ENCODE measurements around the gene THRB. TPM values are rescaled to one million over a fixed set of nuclear protein-coding genes. Genes with fewer than 3 reads are reported as not detected.

THRB gene
- total RNA-seq, 1 donor from 2014 or later = 19.7 TPM

DNA sequence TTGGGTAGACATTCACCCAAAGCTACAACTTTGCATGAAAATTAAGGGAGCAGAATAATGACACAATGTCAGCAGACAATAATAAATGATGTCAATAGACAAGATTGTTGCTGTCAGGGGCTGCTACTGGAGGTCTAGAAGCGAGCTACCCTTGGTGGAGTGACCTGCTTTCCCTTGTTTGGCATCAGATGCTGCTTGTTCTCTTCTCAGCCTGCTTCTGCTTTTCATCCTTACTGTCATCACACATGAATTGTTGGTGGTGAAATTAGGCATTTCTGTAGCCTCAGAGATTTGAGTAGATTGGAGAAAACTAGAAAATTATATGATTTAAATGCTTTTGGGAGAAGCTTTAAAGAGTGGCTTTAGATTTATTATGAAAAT, 355.8 kb downstream of the THRB start:
- no peaks in the 10 kb centered on the region for H3K4me1 ChIP-seq

DNA sequence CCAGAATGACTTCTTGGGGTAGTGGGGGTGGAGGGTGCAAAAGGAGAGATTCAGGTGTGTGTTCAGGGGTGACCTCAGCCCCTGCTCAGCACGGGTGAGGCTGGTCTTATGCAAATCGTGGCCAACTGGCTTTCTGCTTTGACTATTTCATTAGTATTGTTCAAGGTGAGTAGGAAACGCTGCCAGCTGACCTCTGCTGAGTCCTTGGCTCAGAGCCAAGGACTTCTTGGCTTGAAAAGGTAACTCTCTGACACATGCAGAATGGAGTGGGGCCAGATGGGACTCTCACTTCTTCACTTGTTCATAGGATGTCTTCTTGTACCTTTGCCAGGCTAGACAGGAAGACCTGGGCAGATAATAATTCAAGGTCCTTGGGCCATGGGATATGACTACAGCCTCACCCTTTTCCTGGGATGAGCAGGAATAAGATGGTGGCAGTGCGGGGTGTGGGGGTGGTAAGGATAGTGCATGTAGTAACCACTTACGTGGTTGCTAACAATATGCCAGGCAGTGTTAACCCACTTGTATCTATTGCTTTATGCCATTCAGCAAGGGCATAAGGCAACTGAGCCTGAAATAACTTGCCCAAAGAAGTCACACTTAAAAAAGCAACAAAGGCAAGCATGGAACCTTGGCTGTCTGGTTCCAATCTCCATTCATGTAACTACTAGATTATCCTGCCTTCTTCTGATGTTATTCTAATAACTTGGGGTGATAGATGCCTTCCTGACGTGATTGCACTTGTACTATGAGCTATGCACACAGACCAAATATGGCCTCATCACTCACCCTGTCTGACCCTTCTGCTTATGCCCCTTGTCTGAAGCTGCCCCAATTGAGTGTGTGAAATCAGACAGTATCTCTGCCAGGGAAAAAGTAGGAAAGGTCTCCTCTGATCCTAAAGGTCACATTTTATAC, 356.4 kb downstream of the THRB start:
- ATAC-seq (peak; percentile 62), DNase-seq (no peak)
- H3K27me3 ChIP-seq = no peaks in the 10 kb centered on the region
- no peak overlapping the region for H3K27ac ChIP-seq
- H3K9me3 ChIP-seq = no peaks in the 10 kb centered on the region
- TF ChIP-seq, protein P1, sequence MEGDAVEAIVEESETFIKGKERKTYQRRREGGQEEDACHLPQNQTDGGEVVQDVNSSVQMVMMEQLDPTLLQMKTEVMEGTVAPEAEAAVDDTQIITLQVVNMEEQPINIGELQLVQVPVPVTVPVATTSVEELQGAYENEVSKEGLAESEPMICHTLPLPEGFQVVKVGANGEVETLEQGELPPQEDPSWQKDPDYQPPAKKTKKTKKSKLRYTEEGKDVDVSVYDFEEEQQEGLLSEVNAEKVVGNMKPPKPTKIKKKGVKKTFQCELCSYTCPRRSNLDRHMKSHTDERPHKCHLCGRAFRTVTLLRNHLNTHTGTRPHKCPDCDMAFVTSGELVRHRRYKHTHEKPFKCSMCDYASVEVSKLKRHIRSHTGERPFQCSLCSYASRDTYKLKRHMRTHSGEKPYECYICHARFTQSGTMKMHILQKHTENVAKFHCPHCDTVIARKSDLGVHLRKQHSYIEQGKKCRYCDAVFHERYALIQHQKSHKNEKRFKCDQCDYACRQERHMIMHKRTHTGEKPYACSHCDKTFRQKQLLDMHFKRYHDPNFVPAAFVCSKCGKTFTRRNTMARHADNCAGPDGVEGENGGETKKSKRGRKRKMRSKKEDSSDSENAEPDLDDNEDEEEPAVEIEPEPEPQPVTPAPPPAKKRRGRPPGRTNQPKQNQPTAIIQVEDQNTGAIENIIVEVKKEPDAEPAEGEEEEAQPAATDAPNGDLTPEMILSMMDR (IDR thresholded peaks at IDR 0.05) = no peak
- intact Hi-C loops (cut with DNase I) = no loop called here
- H3K4me1 ChIP-seq = no peaks in the 10 kb centered on the region
- no peak overlapping the region for H3K4me3 ChIP-seq
- no peaks in the 10 kb centered on the region for H3K36me3 ChIP-seq

More for the DNA sequence above, 355.8 kb downstream of the THRB start:
- no peaks in the 10 kb centered on the region for H3K36me3 ChIP-seq
- H3K4me3 ChIP-seq = no peak overlapping the region
- intact Hi-C loops (cut with DNase I) = no loop called here
- TF ChIP-seq, protein P1 (IDR thresholded peaks at IDR 0.05) = no peak
- ATAC-seq = no peak
- DNase-seq = no peak
- no peak overlapping the region for H3K27ac ChIP-seq
- H3K9me3 ChIP-seq = no peaks in the 10 kb centered on the region
- H3K27me3 ChIP-seq = no peaks in the 10 kb centered on the region

DNA sequence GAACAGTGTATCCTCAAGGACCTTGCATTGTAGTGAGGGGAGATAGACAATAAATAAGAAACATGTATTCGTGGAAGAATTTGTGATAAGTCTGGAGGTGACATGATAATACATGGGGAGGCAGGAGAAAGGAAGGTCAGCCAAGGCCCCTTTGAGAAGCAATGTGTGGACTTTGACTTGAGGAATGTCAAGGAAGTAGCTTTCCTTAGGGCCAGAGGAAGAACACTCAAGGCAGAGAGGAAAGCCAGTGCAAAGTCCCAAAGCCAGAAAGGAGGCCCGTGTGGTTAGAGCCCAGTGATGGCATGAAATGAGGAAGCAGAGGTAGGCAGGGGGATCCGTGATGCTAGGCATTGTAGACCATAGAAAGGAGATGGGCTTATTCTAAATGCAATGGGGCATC, 357.3 kb downstream of the THRB start:
- H3K9me3 ChIP-seq = no peaks in the 10 kb centered on the region
- H3K27me3 ChIP-seq = no peaks in the 10 kb centered on the region
- no peaks in the 10 kb centered on the region for H3K36me3 ChIP-seq
- H3K4me3 ChIP-seq = no peak overlapping the region
- H3K27ac ChIP-seq = no peak overlapping the region
- no peak for ATAC-seq
- TF ChIP-seq, protein P1 (IDR thresholded peaks at IDR 0.05) = no peak
- intact Hi-C loops (cut with DNase I) = no loop called here
- H3K4me1 ChIP-seq = no peaks in the 10 kb centered on the region
- DNase-seq = no peak

DNA sequence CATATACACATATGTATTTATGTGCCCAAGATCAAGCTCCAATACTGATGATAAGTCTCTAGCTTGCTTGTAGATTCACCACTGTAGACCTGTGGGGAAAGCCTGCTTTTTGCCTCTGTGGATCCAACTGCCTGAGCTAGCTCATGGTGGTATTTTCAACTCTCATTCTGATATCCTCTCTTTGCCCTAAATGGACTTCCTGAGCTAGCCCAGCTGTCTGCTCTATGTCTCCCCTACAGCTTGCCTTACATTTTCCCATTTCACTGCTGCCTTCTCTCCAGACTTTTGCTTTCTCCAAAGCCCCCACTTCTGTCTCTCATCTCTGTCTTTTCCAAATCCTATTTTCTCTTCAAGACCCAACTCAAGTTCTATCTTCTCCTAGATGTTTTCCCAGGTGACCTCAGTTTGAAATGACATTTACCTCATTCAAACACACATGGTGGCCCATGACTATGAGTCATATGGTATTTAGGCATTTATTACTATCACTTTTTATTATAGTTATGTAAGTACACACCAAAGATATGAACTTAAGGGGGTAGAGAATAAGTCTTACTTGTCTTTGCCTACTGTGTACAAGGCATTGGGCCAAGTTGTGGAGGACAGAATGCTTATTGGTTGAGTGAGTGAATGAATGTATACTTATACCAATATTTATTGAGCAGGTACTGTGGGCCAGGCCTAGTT, 357.9 kb downstream of the THRB start:
- ATAC-seq (no peak), DNase-seq (no peak)
- H3K27ac ChIP-seq = no peak overlapping the region
- no peak overlapping the region for H3K4me3 ChIP-seq
- intact Hi-C loops (cut with DNase I) = no loop called here
- no peaks in the 10 kb centered on the region for H3K27me3 ChIP-seq
- H3K9me3 ChIP-seq = no peaks in the 10 kb centered on the region
- H3K36me3 ChIP-seq = no peaks in the 10 kb centered on the region
- TF ChIP-seq, protein P1 (IDR thresholded peaks at IDR 0.05) = no peak
- no peaks in the 10 kb centered on the region for H3K4me1 ChIP-seq

DNA sequence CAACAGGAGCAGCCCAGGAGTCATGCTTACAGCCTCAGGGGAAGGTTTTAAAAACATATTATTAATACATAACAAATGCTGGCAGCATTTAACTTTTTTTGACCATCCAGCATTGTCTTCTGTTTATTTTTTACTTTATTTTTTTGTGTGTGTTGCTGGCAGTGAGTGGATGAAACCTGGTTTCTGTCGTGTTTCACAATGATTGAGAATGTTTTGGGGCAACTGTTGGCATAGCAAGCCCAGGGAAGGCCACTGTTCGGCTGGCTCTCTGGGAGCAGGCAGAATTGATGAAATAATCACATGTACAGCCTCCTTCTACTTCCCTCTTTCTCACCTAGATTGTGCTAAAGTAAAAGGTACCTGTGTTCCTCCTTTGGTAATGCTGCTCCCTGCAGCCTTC, 359.4 kb downstream of the THRB start:
- TF ChIP-seq, protein P1 (IDR thresholded peaks at IDR 0.05) = no peak
- intact Hi-C loops (cut with DNase I) = no loop called here
- no peaks in the 10 kb centered on the region for H3K9me3 ChIP-seq
- ATAC-seq = no peak
- no peak overlapping the region for H3K4me3 ChIP-seq
- no peaks in the 10 kb centered on the region for H3K36me3 ChIP-seq
- no peak for DNase-seq
- H3K4me1 ChIP-seq = no peaks in the 10 kb centered on the region
- H3K27me3 ChIP-seq = no peaks in the 10 kb centered on the region
- no peak overlapping the region for H3K27ac ChIP-seq
